ENCODE results near the gene POLR3K.

POLR3K gene

GRCh38 chr16:76535-77272 is 23.3 kb upstream of the POLR3K start:
- TF ChIP-seq FOXK2 (IDR thresholded peaks at IDR 0.05) = no peak
- TF ChIP-seq ZNF384 (IDR thresholded peaks at IDR 0.05) = no peak
- TF ChIP-seq SP1 (IDR thresholded peaks at IDR 0.05) = no peak
- TF ChIP-seq CTBP1 (IDR thresholded peaks at IDR 0.05; ENCODE audit: borderline replicate concordance) = no peak
- TF ChIP-seq NFRKB (IDR thresholded peaks at IDR 0.05) = no peak
- no peak for TF ChIP-seq ARNT (IDR thresholded peaks at IDR 0.05)
- no peak for TF ChIP-seq PKNOX1 (IDR thresholded peaks at IDR 0.05)
- TF ChIP-seq SUZ12 (IDR thresholded peaks at IDR 0.05) = no peak
- TF ChIP-seq FOXM1 (IDR thresholded peaks at IDR 0.05; ENCODE audit: borderline replicate concordance) = no peak
- no peak for TF ChIP-seq FOXA1 (IDR thresholded peaks at IDR 0.05)
- TF ChIP-seq TARDBP (IDR thresholded peaks at IDR 0.05) = no peak
- TF ChIP-seq ELF4 (IDR thresholded peaks at IDR 0.05) = no peak; the same call in 1 of the 2 replicates
- TF ChIP-seq HDGF (IDR thresholded peaks at IDR 0.05; ENCODE audit: borderline replicate concordance) = no peak
- TF ChIP-seq LEF1 (IDR thresholded peaks at IDR 0.05; ENCODE audit: borderline replicate concordance) = no peak
- no peak for DNase-seq (ENCODE audit: extremely low spot score)
- ChIA-PET CTCF (interaction anchor here (1.5 kb wide), 1 partner anchor 20 kb away, joined by 6 read pairs; no protein-coding TSS in a partner anchor), POLR2A (interaction anchor here (0.6 to 2.0 kb wide), 7 partner anchors 10 to 23 kb away, joined by 3 to 13 read pairs (median 4); partner anchors contain the start of genes POLR3K and SNRNP25)

DNA sequence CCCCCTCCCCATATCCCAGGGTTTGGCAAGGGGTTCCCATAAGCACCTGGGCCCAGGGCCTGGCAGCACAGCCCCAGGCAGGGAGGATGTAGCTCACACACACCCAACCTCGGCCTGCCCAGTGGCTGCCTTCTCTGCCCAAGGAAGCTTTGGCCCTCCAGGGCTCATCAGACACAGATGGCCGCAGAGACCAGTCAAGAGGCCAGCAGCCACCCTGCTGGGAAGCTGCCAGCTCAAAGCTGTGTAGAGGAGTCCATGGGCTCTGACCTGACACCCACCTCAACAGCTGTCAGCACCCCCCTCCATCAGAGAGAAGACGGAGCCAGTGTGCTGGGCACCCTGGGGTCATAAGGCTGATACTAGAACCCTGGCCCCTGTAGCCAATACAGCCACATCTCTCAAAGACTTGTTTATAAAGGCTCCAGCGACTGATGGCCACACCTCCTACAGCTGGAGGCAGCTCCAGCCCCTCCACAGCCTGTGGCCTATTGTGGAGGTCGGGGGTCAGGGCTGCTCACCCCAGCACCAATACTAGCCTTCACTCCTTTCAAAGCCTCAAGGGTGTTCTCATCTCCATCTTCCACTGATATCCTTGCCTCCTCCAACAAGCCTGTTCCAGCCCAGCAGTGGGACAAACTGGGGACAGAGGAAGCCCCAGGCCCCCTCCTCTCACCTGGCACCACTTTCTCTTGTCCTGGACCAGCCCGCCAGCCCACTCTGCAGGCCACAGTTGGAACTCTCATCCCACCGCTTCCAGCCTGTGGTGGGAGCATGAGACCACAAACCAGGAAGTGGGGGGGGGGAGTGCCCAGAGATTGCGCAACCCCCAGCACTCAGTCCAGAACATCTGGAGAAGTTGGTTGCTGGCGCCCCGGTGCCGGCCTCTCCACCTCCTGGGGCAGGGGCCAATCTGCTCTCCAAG is 22.4 kb upstream of the POLR3K start:
- CTCF ChIA-PET = interaction anchor here (1.2 to 2.0 kb wide), 4 partner anchors 10 to 31 kb away, joined by 3 to 8 read pairs (median 6); no protein-coding TSS in a partner anchor

DNA sequence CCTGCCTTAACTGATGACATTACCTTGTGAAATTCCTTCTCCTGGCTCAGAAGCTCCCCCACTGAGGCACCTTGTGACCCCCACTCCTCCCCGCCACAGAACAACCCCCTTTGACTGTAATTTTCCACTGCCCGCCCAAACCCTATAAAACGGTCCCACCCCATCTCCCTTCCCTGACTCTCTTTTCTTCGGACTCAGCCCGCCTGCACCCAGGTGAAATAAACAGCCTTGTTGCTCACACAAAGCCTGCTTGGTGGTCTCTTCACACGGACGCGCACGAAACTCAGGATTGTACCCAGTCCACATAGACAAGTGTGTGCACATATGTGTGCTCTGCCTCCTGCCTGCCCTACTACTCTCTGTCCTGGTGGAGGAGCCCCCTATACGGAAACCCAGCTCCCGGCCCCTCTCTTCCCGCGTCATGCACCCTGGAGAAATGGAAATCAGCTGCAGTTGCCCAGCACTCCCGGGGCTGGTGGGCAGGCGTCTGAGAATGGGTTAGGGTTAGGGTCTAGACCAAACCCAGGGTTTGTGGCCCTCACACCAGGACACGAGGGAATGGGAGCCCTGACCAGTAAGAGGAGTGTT is 21.4 kb upstream of the POLR3K start:
- POLR2A ChIA-PET = interaction anchor here (1.0 to 2.0 kb wide), 2 partner anchors 9 to 22 kb away, joined by 4 to 7 read pairs; partner anchors contain the start of genes POLR3K and SNRNP25
- no peak for DNase-seq (ENCODE audit: extremely low spot score)
- no peak for TF ChIP-seq CTBP1 (IDR thresholded peaks at IDR 0.05; ENCODE audit: borderline replicate concordance)
- TF ChIP-seq FOXK2 (IDR thresholded peaks at IDR 0.05) = no peak
- TF ChIP-seq FOXA1 (IDR thresholded peaks at IDR 0.05) = no peak
- no peak for TF ChIP-seq HDGF (IDR thresholded peaks at IDR 0.05; ENCODE audit: borderline replicate concordance)
- TF ChIP-seq BHLHE40 (IDR thresholded peaks at IDR 0.05; ENCODE audit: borderline replicate concordance) = no peak
- no peak for TF ChIP-seq TARDBP (IDR thresholded peaks at IDR 0.05)
- TF ChIP-seq FOXM1 (IDR thresholded peaks at IDR 0.05; ENCODE audit: borderline replicate concordance) = no peak
- no peak for TF ChIP-seq NFRKB (IDR thresholded peaks at IDR 0.05)
- no peak for TF ChIP-seq ZNF384 (IDR thresholded peaks at IDR 0.05)
- no peak for TF ChIP-seq LEF1 (IDR thresholded peaks at IDR 0.05; ENCODE audit: borderline replicate concordance)
- no peak for TF ChIP-seq ELF4 (IDR thresholded peaks at IDR 0.05)
- CTCF ChIA-PET = interaction anchor here (0.6 to 2.0 kb wide), 4 partner anchors 9 to 32 kb away, joined by 3 to 8 read pairs (median 5); no protein-coding TSS in a partner anchor

More for the DNA sequence above, 22.4 kb upstream of the POLR3K start:
- no peak for DNase-seq (ENCODE audit: extremely low spot score)
- POLR2A ChIA-PET = interaction anchor here (1.0 to 2.0 kb wide), 2 partner anchors 10 to 23 kb away, joined by 4 to 7 read pairs; partner anchors contain the start of genes POLR3K and SNRNP25
- TF ChIP-seq FOXK2 (IDR thresholded peaks at IDR 0.05) = no peak
- no peak for TF ChIP-seq ARNT (IDR thresholded peaks at IDR 0.05)
- TF ChIP-seq ELF4 (IDR thresholded peaks at IDR 0.05) = peak; percentile 53

DNA sequence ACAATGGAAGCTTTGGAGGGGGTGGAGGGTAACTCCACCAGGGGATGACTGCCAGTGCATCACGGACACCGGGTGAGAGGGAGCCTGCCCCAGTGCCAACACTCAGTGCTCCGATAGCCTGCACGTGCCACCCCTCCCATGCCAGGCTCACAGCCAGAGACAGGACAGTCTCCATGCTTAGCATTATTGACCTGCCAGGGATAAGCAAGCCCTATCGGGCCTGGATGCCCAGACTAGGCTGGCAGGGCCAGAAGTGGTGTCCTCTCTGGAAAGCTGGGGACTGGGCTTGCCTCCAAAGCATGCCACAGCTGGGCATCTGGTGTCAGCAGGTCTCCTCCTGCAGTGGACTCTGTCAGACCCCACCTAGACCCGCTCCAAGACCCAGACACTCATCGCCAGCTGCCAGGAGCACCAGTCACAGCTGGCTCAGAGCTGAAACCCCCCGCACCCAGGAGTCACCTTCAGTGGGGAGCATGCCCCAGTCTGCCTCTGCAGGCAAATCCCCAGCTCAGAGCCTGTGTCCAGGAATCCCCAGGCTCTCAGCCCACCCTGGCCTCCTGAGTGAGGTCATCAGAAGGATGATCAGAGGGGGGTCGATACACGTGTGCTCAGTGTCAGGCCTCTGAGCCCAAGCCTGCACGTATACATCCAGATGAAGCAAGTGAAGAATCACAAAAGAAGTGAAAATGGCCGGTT is 20.8 kb upstream of the POLR3K start:
- no peak for DNase-seq (ENCODE audit: extremely low spot score)
- CTCF ChIA-PET = interaction anchor here (0.6 to 2.0 kb wide), 3 partner anchors 8 to 33 kb away, joined by 3 to 8 read pairs (median 7); no protein-coding TSS in a partner anchor
- POLR2A ChIA-PET = interaction anchor here (2.0 kb wide), 1 partner anchor 21 kb away, joined by 7 read pairs; the partner anchor contains the start of genes POLR3K and SNRNP25
- TF ChIP-seq PKNOX1 (IDR thresholded peaks at IDR 0.05) (no peak), TARDBP (IDR thresholded peaks at IDR 0.05) (no peak), ELF4 (IDR thresholded peaks at IDR 0.05) (no peak), SUZ12 (IDR thresholded peaks at IDR 0.05) (no peak), ARNT (IDR thresholded peaks at IDR 0.05) (no peak), L3MBTL2 (conservative IDR thresholded peaks at IDR 0.05) (no peak), LEF1 (IDR thresholded peaks at IDR 0.05; ENCODE audit: borderline replicate concordance) (no peak), NFRKB (IDR thresholded peaks at IDR 0.05) (no peak), HDGF (IDR thresholded peaks at IDR 0.05; ENCODE audit: borderline replicate concordance) (no peak), ZNF384 (IDR thresholded peaks at IDR 0.05) (no peak), BHLHE40 (IDR thresholded peaks at IDR 0.05; ENCODE audit: borderline replicate concordance) (no peak), FOXK2 (IDR thresholded peaks at IDR 0.05) (no peak), SP1 (IDR thresholded peaks at IDR 0.05) (no peak), FOXM1 (IDR thresholded peaks at IDR 0.05; ENCODE audit: borderline replicate concordance) (no peak)
